ENCODE results near the gene KCNMB1.

The KCNMB1 gene

DNA sequence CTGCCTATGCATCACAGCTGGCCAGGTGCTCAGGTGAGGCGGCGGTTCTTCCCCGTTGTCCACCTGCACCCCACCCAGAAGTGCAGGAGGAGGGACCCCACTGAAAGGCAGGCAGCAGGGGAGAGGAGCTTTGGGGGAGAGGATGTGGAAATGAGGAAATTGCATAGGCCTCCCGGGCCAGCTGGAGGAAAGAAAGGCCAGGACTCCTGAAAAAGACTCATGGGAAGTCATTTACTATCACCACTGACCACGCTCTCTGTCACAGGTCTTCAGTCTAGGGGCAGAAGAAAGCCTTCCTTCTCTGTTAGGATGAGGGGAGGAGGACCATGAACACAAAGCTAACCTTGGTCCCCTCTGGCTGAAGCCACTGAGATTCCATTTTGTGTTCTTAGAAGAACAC, 28.1 kb downstream of the KCNMB1 start:
- no peak for TF ChIP-seq CTCF (IDR thresholded peaks at IDR 0.05; ENCODE audit: borderline replicate concordance, insufficient read depth, low read depth, low read length)
- no peak overlapping the region for H3K4me3 ChIP-seq (ENCODE audit: low read depth, low read length)

- no peak overlapping the region for H3K4me3 ChIP-seq (ENCODE audit: low read depth, low read length)
- TF ChIP-seq CTCF (IDR thresholded peaks at IDR 0.05; ENCODE audit: borderline replicate concordance, insufficient read depth, low read depth, low read length) = no peak
These were observed 28.5 kb downstream of the KCNMB1 start for GRCh38 chr5:170360709-170361108.

GRCh38 chr5:170357955-170358444, 31.2 kb downstream of the KCNMB1 start:
- H3K4me3 ChIP-seq (ENCODE audit: low read depth, low read length) = no peak overlapping the region
- no peak for TF ChIP-seq CTCF (IDR thresholded peaks at IDR 0.05; ENCODE audit: borderline replicate concordance, insufficient read depth, low read depth, low read length)

DNA sequence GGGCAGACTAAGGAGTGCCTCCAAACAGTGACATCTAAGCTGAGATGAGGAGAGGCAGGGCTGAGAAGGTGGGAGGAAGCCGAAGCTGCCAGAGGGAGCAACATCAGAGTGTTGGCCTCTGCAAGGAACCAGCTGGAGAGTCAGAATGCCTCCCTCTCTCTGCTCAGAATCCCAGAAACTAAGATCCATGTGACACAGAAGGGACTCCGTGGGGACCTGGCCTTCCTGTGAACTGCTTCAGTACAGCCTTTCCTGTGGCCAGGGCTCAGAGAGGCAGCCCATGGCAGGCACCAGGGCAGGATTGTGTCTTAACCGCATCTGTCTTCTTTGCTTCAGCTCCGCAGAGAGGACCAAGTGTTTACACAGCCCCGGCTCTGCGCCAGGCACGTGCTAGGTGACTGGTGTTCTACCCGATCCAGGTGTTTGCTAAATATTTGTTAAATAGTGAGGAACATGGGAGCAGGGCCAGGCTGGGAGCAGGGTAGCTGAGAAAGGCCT, 33.5 kb downstream of the KCNMB1 start:
- no peak for TF ChIP-seq CTCF (IDR thresholded peaks at IDR 0.05; ENCODE audit: borderline replicate concordance, insufficient read depth, low read depth, low read length)

DNA sequence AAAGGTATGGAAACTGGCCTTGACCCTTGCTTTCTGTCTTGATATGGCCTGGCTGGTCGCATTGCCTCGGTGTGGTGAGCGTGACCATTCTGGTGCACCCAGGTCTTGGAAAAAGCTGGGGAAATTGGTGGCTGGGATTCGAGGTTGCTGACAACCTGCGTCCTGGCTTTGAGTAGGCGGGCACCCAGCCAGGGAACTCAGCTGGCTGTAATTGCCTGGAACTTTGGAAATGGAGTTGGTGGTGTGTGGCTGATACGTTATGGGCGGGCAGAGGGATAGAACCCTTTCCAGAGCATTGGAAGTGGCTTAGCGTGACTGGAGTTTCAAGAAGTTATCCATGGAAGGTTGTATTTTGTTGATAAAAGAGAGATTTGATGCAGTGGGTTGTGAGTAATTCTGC, 35.2 kb downstream of the KCNMB1 start:
- no peak overlapping the region for H3K4me3 ChIP-seq (ENCODE audit: low read depth, low read length)
- no peak for TF ChIP-seq CTCF (IDR thresholded peaks at IDR 0.05; ENCODE audit: borderline replicate concordance, insufficient read depth, low read depth, low read length)

More for the DNA sequence above, 33.5 kb downstream of the KCNMB1 start:
- no peak overlapping the region for H3K4me3 ChIP-seq (ENCODE audit: low read depth, low read length)

- TF ChIP-seq CTCF (IDR thresholded peaks at IDR 0.05; ENCODE audit: borderline replicate concordance, insufficient read depth, low read depth, low read length) = no peak
- no peak overlapping the region for H3K4me3 ChIP-seq (ENCODE audit: low read depth, low read length)
These were observed 36.0 kb downstream of the KCNMB1 start for GRCh38 chr5:170353011-170353761.

GRCh38 chr5:170348137-170348633, 41.0 kb downstream of the KCNMB1 start:
- TF ChIP-seq CTCF (IDR thresholded peaks at IDR 0.05; ENCODE audit: borderline replicate concordance, insufficient read depth, low read depth, low read length) = no peak
- no peak overlapping the region for H3K4me3 ChIP-seq (ENCODE audit: low read depth, low read length)

Data from GM12875 (cell line).